WI38 (cell line): Measurements from ENCODE around the gene DZIP1L.

Experiments
- H3K4me3 ChIP-seq: 2 replicates; pipeline ENCODE4 v1.5.1; 2011; ENCODE audit warnings: low read depth, mild to moderate bottlenecking, control low read depth, low read length
- TF ChIP-seq, protein P1 (sequence below): IDR thresholded peaks from 2 replicates; pipeline ENCODE4 v1.5.1; 2012; ENCODE audit warnings: low read depth, mild to moderate bottlenecking, control low read depth, low read length

The DZIP1L gene

DNA sequence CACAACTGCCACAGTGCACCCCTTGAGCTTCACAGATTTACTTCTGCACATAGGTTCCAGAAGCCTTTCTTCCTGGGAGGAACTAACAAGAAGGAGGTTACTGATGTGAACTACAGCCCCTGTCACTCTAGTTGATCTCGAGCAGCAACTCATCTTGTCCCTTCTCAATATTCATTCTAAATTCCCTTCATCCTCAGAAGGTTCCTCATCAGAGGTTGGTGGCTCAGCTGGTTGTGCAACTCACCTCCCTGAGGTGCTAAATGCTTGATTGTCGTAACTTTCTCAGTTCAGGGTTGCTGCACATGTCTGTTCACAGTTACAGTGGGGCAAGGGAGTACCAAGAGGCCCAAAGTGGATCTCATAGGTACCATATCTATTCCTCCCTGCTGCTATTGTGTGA is 22.5 kb upstream of the DZIP1L start:
- TF ChIP-seq, protein P1, sequence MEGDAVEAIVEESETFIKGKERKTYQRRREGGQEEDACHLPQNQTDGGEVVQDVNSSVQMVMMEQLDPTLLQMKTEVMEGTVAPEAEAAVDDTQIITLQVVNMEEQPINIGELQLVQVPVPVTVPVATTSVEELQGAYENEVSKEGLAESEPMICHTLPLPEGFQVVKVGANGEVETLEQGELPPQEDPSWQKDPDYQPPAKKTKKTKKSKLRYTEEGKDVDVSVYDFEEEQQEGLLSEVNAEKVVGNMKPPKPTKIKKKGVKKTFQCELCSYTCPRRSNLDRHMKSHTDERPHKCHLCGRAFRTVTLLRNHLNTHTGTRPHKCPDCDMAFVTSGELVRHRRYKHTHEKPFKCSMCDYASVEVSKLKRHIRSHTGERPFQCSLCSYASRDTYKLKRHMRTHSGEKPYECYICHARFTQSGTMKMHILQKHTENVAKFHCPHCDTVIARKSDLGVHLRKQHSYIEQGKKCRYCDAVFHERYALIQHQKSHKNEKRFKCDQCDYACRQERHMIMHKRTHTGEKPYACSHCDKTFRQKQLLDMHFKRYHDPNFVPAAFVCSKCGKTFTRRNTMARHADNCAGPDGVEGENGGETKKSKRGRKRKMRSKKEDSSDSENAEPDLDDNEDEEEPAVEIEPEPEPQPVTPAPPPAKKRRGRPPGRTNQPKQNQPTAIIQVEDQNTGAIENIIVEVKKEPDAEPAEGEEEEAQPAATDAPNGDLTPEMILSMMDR, result no peak
- H3K4me3 ChIP-seq, result no peak overlapping the region

DNA sequence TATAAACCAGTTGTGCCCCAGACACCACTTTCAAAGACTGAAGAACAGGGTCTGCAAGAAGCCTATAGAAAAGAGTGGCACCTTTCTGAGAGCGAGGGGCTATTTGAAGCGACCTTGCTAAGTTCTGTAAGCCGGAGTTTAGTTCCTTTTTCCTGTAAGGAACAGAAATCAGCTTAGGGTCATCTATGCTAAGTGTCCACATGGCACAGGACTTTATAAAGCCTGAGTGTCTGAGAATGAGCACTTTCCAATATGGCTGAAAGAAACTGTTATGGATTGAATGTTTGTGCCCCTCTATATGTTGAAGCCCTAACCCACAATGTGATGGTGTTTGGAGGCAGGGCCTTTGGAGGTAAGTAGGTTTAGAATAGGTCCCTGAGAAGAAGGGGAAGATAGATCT is 20.8 kb upstream of the DZIP1L start:
- no peak overlapping the region for H3K4me3 ChIP-seq
- TF ChIP-seq, protein P1, result no peak

DNA sequence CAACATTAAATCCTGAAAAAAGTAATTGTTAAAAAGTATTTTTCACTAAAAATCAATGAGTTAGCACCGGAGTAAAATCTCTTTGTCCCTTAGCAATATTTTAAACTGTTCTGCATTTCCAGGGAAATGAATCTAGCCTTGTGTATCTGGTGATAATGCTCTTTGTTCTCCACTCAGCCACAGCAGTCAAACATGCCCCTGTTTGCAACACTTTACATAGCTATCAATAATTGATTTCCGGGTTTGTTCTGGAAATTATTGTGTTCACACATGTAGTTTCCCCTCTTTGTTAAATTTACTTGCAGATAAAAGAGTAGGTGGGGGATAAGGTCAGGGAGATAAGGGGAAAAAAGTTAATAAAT is 20.4 kb upstream of the DZIP1L start:
- no peak overlapping the region for H3K4me3 ChIP-seq
- TF ChIP-seq, protein P1, result no peak

DNA sequence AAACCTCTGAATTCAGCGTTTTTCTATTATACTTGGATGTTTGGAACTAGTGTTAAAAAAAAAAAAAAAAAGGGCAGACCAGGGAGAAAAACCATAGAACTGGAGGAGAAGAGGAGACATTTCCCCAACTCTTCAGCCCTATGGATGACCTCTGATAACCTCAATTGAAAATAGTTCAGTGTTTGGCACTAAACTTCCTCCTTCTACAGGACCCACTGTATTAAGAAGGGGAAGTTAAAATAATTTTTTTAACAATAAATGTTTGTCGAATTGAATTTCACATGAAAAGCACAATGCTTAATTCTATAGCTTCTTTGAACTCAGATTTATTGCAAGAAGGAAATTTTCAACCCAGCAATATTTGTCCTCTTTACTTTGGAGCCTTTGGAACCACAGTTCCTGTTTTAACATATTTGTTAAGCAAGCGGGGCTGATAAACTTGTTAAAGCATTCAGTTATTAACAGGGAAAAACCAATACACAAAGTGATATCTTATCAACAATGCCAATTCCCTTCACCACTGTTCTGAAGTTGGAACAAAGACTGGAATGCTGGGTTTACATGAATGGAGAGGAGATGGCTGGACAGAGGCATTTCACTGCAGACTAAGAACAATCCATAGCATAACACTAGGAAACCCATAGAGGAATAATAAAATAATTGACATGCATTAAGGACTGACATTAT is 19.9 kb upstream of the DZIP1L start:
- TF ChIP-seq, protein P1, result no peak

DNA sequence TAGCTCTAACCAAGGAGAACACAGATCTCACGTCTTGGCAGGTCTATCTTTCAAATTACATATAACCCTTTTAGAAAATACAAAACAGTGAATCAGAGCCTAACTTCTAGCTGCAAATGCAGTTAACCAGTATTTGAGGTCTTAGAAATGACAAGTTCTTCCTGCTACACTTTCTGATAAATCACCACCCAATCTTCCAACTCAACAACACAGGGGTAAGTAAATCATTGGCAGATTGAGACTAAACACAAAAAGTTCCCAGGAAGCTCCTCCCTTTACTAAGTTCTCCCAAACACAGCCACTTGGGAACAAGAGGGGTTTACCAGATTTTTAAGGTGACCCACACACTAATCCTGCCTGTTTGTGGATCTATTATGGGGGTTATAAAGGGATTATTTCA is 16.8 kb upstream of the DZIP1L start, which contains the start of gene A4GNT:
A4GNT (minus strand) TSS at position 152 of the 400 bp plus-strand sequence. CDS start 1,134 bp downstream, outside the sequence.
- H3K4me3 ChIP-seq, result no peak within 1 kb of the TSS
- TF ChIP-seq, protein P1, result no peak

More for the DNA sequence above, 19.9 kb upstream of the DZIP1L start:
- H3K4me3 ChIP-seq, result no peak overlapping the region

DNA sequence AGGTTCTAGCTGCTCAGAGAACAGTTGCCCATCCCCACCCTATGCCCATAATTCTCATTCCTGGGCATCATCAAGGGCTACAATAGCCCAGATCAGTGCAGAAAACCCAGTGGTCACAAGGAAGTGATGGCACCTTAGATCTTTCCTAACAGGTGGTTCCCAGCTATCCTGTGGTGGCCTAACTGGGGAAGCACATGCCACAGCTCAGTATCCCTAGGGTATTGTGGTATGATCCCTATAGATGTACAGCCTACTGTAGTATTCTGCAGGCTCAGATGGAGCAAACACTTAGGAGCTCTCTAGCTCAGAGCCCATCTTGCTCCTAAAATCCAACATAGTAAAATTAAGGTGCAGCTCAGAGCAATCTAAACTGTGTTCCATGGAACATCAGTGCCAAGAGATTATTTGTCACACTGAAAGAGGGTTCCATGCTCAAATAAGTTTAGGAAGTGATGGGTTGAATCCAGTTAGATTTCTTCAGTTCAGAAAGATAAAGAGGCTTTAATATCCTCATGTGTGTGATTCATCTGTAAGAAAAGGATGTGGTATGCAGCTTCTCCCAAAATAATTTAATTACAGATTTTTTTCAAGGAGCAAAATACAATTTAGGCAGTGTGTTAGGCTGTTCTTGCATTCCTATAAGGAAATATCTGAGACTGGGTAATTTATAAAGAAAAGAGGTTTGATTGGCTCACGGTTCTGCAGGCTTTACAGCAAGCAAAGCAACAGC is 12.4 kb upstream of the DZIP1L start:
- TF ChIP-seq, protein P1, result no peak
- H3K4me3 ChIP-seq, result no peak overlapping the region

DNA sequence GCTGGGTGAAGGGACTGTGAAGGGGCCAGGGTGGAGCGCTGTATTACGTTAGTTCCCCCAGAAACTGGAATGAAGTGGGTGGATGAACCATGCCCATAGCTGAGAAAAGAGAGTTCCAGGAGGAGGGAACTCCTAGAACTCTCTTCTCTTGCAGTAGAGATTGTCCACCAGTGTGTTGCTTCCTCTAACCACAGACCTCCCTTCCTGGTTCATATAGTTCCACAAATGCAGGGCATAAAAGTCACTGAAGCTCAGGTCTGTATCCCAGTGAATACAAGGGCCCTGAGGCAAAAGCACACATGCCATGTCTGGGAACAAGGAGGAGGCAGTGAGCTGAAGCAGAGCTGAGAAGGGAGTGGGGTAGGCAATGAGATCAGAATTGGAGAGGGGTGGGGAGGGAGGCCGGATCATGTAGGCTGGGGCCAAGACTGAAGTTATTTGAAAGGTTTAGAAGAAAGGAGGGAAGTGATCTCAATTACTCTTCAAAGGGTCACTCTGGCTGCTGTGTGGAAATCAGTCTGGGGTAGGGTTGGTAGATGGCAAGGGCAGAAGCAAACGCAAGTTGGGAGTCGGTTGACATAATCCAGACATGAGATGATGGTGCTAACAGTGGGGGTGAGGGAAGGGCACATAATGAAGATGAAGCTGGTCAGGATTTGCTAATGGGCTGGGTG is 10.3 kb upstream of the DZIP1L start:
- H3K4me3 ChIP-seq, result no peak overlapping the region
- TF ChIP-seq, protein P1, result no peak
